CMK (cell line): ENCODE measurements around the gene PHF11.
"Not testable (repeated sequence)": the region's sequence is repeated elsewhere in the genome, so short reads cannot be mapped to it uniquely, and the experiment has no call there.

Experiments
- DNase-seq: peaks from one replicate; pipeline ENCODE4 v3.0.0-alpha.2; 2010; ENCODE audit warnings: low read depth

PHF11 gene

DNA sequence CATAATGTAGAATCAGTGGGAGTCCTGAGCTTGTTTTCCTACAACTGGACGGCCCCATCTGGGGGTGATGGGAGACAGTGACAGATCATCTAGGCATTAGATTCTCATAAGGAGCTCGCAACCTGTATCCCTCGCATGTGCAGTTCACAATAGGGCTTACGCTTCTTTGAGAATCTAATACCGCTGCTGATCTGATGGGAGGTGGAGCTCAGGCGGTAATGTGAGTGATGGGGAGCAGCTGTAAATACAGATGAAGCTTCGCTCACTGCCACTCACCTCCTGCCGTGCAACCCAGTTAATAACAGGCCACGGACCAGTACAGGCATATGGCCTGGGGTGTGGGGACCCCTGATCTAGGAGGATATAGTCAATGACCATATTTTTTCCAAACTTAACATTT lies 50.8 kb downstream of the PHF11 start:
- DNase-seq, result no peak

DNA sequence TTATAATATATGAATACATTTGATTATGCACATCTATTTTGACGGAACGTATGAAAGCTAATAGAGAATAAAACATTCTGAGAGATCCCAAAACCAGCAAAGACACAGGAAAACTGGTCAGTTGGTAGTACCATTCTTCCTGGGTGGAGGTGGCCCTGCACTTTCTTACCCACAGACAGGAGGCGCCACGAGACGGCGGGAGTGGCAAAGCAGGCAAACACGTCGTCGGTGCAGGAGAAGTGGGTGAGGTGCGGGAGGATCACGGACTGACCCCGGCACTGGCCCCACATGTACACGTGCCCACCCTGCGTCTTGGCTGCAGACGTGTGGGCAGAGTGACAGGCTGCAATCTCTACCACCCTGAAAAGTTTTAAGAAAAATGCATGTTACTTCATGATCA lies 53.5 kb downstream of the PHF11 start:
- DNase-seq, result no peak

DNA sequence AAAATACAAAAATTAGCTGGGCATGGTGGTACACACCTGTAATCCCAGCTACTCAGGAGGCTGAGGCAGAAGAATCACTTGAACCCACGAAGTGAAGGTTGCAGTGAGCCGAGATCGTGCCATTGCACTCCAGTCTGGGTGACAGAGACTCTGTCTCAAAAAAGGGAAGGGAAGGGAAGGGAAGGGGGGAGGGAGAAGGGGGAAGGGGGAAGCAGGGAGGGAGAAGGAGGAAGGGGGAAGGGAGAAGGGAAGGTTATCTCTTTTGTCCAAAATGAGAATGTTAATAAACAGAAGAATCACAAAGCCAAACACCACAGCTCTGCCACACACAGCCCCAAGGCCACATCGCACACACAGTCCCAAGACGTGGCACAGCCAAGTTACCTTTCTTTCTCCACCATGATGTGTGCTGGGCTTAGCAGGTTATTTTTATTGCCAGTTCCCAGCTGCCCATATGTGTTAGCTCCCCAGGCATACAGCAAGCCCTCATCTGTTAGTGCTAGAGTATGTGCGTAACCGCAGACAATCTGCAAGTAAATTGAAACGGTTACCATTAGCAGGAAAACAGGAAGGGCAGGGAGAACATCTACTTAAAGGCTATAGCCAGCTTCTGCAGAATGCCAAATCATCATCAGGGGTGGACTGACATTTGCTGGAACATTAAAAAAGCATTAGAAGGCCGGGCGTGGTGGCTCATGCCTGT lies 55.3 kb downstream of the PHF11 start:
- DNase-seq, result no peak

- no peak for DNase-seq
These were observed 58.1 kb downstream of the PHF11 start for GRCh38 chr13:49553888-49554287.

- DNase-seq, result no peak
These were observed 58.6 kb downstream of the PHF11 start for GRCh38 chr13:49554387-49554786.

DNA sequence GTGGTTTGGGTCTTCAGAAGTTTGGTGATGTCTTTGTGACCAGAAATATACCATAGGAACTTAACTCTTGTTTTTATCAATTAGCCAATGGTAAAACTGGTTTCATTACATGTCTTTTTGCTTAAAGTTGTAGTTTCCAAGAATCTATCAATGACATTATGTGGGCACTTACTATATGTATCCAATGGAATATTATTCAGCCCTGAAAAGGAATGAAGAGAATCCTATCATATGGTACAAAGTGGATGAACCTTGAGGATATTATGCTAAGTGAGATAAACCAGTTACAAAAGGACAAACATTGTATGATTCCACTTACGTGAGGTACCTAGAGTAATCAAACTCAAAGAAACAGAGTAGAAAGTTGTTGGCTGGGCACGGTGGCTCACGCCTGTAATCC lies 63.3 kb downstream of the PHF11 start:
- DNase-seq, result no peak

GRCh38 chr13:49560270-49561061 lies 64.7 kb downstream of the PHF11 start:
- DNase-seq, result no peak

DNA sequence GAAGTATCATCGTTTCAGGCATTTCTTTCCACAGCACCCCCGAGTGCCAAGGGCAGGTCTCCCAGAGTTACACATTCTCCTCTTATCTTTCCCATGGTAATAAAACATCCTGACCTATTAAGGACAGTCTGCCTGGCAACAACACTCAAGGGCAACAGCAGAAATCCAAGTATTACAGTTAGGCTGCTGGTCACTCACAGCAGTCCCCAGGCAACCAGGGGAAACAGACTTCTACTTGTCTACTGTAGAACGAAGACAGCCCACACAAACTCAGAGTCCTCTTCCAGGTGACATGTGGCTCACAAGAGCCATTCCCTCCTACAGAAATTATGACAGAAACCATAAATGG lies 65.3 kb downstream of the PHF11 start:
- DNase-seq, result no peak

DNA sequence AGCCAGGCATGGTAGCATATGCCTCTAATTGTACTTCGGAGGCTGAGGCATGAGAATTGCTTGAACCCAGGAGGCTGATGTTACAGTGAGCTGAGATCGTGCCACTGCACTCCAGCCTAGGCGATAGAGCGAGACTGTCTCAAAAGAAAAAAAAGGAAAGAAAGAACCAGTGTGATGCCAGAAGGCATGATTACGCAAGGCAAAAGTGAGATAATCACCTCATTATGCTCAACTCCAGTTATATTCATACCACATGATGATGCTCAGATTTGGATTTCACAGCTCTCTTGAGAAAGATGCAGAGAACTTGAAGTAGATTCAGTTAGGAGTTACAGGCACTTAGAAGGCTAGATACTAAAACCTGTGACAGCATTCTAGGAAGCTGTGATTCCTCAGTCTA lies 67.8 kb downstream of the PHF11 start:
- no peak for DNase-seq

- DNase-seq, result not testable (repeated sequence)
These were observed 69.7 kb downstream of the PHF11 start for GRCh38 chr13:49565461-49565860.

- DNase-seq, result no peak
These were observed 70.7 kb downstream of the PHF11 start for GRCh38 chr13:49566461-49566860.

DNA sequence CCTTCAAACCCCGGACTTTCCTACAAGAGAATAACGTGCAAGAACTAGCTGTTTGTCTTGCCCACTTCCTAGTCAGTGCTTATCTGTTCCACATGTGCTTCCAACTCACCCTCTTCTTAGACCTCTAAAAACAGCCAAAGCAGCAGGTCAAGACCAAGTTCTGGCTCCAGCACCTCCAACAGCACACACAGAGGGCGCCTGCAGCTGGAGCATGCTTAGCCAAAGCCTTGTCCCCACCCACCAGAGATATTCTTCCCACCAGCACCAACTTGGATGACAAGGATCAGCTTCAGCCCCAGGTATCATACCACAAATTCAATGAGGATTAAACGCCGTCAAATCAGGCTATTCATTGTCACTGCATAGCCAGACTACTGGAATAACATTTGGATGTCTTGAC lies 71.7 kb downstream of the PHF11 start:
- peak; percentile 47 for DNase-seq

- no peak for DNase-seq
These were observed 74.4 kb downstream of the PHF11 start for GRCh38 chr13:49569993-49570689.

- no peak for DNase-seq
These were observed 75.8 kb downstream of the PHF11 start for GRCh38 chr13:49571299-49572240.
